CD4-positive, alpha-beta T cell (primary cell): ENCODE results near the gene PSEN1. TPM values are rescaled to one million over a fixed set of nuclear protein-coding genes. Genes with fewer than 3 reads are reported as not detected.
"Not testable (repeated sequence)": the region's sequence is repeated elsewhere in the genome, so short reads cannot be mapped to it uniquely, and the experiment has no call there.

Source experiments
- ATAC-seq: fragments of 200-7000 bp; cut with Tn5 transposase; one replicate; pipeline ENCODE4 v1.10.0; 2022; ENCODE audit warnings: mild to moderate bottlenecking; ENCODE audit not compliant: poor library complexity
- CTCF ChIA-PET: fragments of 350-600 bp; sonication (Branson Sonifier 250); formaldehyde crosslinking; loops from one replicate; lab custom pipeline; 2021; ENCODE audit warnings: antibody characterized with exemption, inconsistent platforms; lab: Charles Lee
- POLR2A ChIA-PET: fragments of 350-600 bp; sonication (Branson Sonifier 250); formaldehyde crosslinking; loops from one replicate; lab custom pipeline; 2021; ENCODE audit warnings: antibody characterized with exemption, inconsistent platforms; lab: Charles Lee
- DNase-seq, 14 experiments: peaks; one replicate each; pipeline ENCODE4 v3.0.0-alpha.2; 2013 to 2020; ENCODE audit warnings: mixed read lengths in 2 of 14
- H3K27ac ChIP-seq, 2 donors: one replicate each; pipeline versions ENCODE4 v1.5.1 to v1.7.0; 2013; ENCODE audit warnings: low read length in 2 of 2, low read depth in 1 of 2, mild to moderate bottlenecking in 1 of 2
- H3K27me3 ChIP-seq, 2 experiments: 1 replicate in 1 of 2; 2 replicates in 1 of 2; pipeline versions ENCODE4 v1.6.1 to v1.7.0; 2013; ENCODE audit warnings: low read length in 2 of 2, control low read depth in 1 of 2, mild to moderate bottlenecking in 1 of 2, moderate library complexity in 1 of 2; ENCODE audit not compliant: insufficient read depth in 2 of 2, control insufficient read depth in 1 of 2
- H3K36me3 ChIP-seq: one replicate; pipeline ENCODE4 v1.6.1; 2013; ENCODE audit warnings: low read length, control low read depth; ENCODE audit not compliant: insufficient read depth
- H3K4me1 ChIP-seq: one replicate; pipeline ENCODE4 v1.6.1; 2013; ENCODE audit warnings: low read length, control low read depth; ENCODE audit not compliant: insufficient read depth
- H3K4me3 ChIP-seq: one replicate; pipeline ENCODE4 v1.5.1; 2013; ENCODE audit warnings: mild to moderate bottlenecking, low read length, moderate library complexity
- H3K9me3 ChIP-seq, 2 experiments: 1 replicate in 1 of 2; 2 replicates in 1 of 2; pipeline versions ENCODE4 v1.6.1 to v1.7.0; 2013; ENCODE audit warnings: low read length in 2 of 2, mild to moderate bottlenecking in 2 of 2, control low read depth in 1 of 2, moderate library complexity in 1 of 2; ENCODE audit not compliant: control insufficient read depth in 1 of 2, insufficient read depth in 1 of 2
- H3K27ac Mint-ChIP-seq: one replicate; pipeline ENCODE4 v1.8.0; 2020; ENCODE audit warnings: mixed read lengths
- H3K27me3 Mint-ChIP-seq: one replicate; pipeline ENCODE4 v1.8.0; 2021; ENCODE audit warnings: mixed read lengths
- H3K36me3 Mint-ChIP-seq: one replicate; pipeline ENCODE4 v1.8.0; 2021; ENCODE audit warnings: low read depth, mixed read lengths
- H3K4me1 Mint-ChIP-seq: one replicate; pipeline ENCODE4 v1.8.0; 2021; ENCODE audit warnings: low read depth, mixed read lengths
- H3K4me3 Mint-ChIP-seq: one replicate; pipeline ENCODE4 v1.8.0; 2020; ENCODE audit warnings: mild to moderate bottlenecking, mixed read lengths
- H3K9me3 Mint-ChIP-seq: one replicate; pipeline ENCODE4 v1.8.0; 2020; ENCODE audit warnings: mixed read lengths
- intact Hi-C, 2 experiments: fragments of 100-400 bp; cut with DNase I in 1 of 2; cut with micrococcal nuclease in 1 of 2; formaldehyde crosslinking; loops; one replicate each; pipeline versions ENCODE4 v1.15.1 to v1.9.0; 2023 to 2025; cut with DNase I, micrococcal nuclease
- total RNA-seq, 174 experiments: library from RNA in 2 of 174; stranded (reverse) in 2 of 174; gene quantifications; one replicate each; pipeline ENCODE4 v1.2.3 and lab custom pipeline; 2021 to 2026
- TF ChIP-seq, protein P1 (sequence below): fragments of 200-600 bp; IDR thresholded peaks from one replicate; pipeline ENCODE4 v1.8.0; 2022; ENCODE audit warnings: antibody characterized with exemption, mild to moderate bottlenecking

PSEN1 gene
- total RNA-seq, 2 experiments from 2014 or later, result 27.1 to 28.3 TPM

- intact Hi-C loops, result no loop called here
- H3K4me1 ChIP-seq, result no peaks in the 10 kb centered on the region
- H3K27me3 ChIP-seq, result no peaks in the 10 kb centered on the region
- Mint-ChIP-seq H3K27ac (no peak overlapping the region), H3K4me1 (no peaks in the 10 kb centered on the region), H3K9me3 (no peaks in the 10 kb centered on the region), H3K36me3 (peaks cover 87% of the 10 kb centered on the region), H3K27me3 (no peaks in the 10 kb centered on the region), H3K4me3 (no peak overlapping the region)
- ChIA-PET CTCF (no interaction called here), POLR2A (no interaction called here)
- TF ChIP-seq, protein P1, sequence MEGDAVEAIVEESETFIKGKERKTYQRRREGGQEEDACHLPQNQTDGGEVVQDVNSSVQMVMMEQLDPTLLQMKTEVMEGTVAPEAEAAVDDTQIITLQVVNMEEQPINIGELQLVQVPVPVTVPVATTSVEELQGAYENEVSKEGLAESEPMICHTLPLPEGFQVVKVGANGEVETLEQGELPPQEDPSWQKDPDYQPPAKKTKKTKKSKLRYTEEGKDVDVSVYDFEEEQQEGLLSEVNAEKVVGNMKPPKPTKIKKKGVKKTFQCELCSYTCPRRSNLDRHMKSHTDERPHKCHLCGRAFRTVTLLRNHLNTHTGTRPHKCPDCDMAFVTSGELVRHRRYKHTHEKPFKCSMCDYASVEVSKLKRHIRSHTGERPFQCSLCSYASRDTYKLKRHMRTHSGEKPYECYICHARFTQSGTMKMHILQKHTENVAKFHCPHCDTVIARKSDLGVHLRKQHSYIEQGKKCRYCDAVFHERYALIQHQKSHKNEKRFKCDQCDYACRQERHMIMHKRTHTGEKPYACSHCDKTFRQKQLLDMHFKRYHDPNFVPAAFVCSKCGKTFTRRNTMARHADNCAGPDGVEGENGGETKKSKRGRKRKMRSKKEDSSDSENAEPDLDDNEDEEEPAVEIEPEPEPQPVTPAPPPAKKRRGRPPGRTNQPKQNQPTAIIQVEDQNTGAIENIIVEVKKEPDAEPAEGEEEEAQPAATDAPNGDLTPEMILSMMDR, result no peak
- no peak for ATAC-seq
- DNase-seq, result no peak
- H3K27ac ChIP-seq, result no peak overlapping the region
- no peaks in the 10 kb centered on the region for H3K9me3 ChIP-seq
- no peak overlapping the region for H3K4me3 ChIP-seq
- peaks cover 69% of the 10 kb centered on the region for H3K36me3 ChIP-seq
These were observed 32.0 kb downstream of the PSEN1 start for GRCh38 chr14:73168274-73168673.

DNA sequence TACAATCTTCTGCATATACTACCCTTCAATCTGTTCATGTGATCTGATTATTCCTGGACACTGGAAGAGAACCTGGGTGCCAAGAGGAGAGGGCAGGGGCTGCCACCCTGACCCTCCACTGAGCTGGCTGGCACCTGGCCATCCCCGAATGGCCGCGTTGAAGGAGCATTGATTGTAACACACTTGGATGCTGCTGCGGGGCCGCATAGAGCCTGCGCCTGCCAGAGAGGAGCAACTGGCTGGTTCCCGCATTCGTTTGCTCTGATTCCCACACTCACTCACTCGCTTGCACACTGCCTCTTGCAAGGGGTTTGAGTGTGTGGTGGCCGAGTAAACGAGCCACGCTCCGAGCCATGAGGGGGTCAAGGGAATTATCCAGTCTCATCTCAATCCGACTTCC lies 32.4 kb downstream of the PSEN1 start:
- CTCF ChIA-PET, result no interaction called here
- H3K27ac Mint-ChIP-seq, result no peak overlapping the region
- H3K27me3 ChIP-seq, result no peaks in the 10 kb centered on the region
- H3K27ac ChIP-seq, result no peak overlapping the region
- no peak for ATAC-seq
- no peaks in the 10 kb centered on the region for H3K9me3 Mint-ChIP-seq
- H3K27me3 Mint-ChIP-seq, result no peaks in the 10 kb centered on the region
- H3K4me1 Mint-ChIP-seq, result no peaks in the 10 kb centered on the region
- no peaks in the 10 kb centered on the region for H3K9me3 ChIP-seq
- peaks cover 73% of the 10 kb centered on the region for H3K36me3 ChIP-seq
- no peak overlapping the region for H3K4me3 ChIP-seq
- DNase-seq, result no peak
- intact Hi-C loops, result no loop called here
- H3K4me1 ChIP-seq, result no peaks in the 10 kb centered on the region
- peaks cover 87% of the 10 kb centered on the region for H3K36me3 Mint-ChIP-seq
- POLR2A ChIA-PET, result no interaction called here
- no peak overlapping the region for H3K4me3 Mint-ChIP-seq
- TF ChIP-seq, protein P1, result no peak

GRCh38 chr14:73169855-73170254 lies 33.5 kb downstream of the PSEN1 start:
- H3K27me3 ChIP-seq, CTCF ChIA-PET, DNase-seq, intact Hi-C loops, POLR2A ChIA-PET, H3K4me1 Mint-ChIP-seq, H3K27me3 Mint-ChIP-seq, H3K27ac ChIP-seq, ATAC-seq, H3K9me3 Mint-ChIP-seq, H3K9me3 ChIP-seq, H3K4me3 ChIP-seq, H3K27ac Mint-ChIP-seq, H3K4me1 ChIP-seq, H3K4me3 Mint-ChIP-seq: not testable (repeated sequence)
- peaks cover 78% of the 10 kb centered on the region for H3K36me3 ChIP-seq
- H3K36me3 Mint-ChIP-seq, result peaks cover 89% of the 10 kb centered on the region

DNA sequence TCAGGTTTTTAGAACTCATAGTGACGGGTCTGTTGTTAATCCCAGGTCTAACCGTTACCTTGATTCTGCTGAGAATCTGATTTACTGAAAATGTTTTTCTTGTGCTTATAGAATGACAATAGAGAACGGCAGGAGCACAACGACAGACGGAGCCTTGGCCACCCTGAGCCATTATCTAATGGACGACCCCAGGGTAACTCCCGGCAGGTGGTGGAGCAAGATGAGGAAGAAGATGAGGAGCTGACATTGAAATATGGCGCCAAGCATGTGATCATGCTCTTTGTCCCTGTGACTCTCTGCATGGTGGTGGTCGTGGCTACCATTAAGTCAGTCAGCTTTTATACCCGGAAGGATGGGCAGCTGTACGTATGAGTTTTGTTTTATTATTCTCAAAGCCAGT lies 34.4 kb downstream of the PSEN1 start:
- no peaks in the 10 kb centered on the region for H3K4me1 Mint-ChIP-seq
- H3K27me3 ChIP-seq, result no peaks in the 10 kb centered on the region
- ChIA-PET CTCF (no interaction called here), POLR2A (no interaction called here)
- intact Hi-C loops, result no loop called here
- H3K4me1 ChIP-seq, result no peaks in the 10 kb centered on the region
- no peak overlapping the region for H3K4me3 Mint-ChIP-seq
- DNase-seq, result no peak
- peaks cover 83% of the 10 kb centered on the region for H3K36me3 ChIP-seq
- no peak overlapping the region for H3K4me3 ChIP-seq
- no peaks in the 10 kb centered on the region for H3K9me3 ChIP-seq
- H3K36me3 Mint-ChIP-seq, result peaks cover 97% of the 10 kb centered on the region
- no peaks in the 10 kb centered on the region for H3K9me3 Mint-ChIP-seq
- H3K27ac ChIP-seq, result no peak overlapping the region
- no peak for ATAC-seq
- TF ChIP-seq, protein P1, result no peak
- peak overlapping the region; percentile 44 for H3K27ac Mint-ChIP-seq
- H3K27me3 Mint-ChIP-seq, result no peaks in the 10 kb centered on the region
